Putamen (tissue), 1 donor: ENCODE results near the gene HEXA.

Source experiments
- DNase-seq: peaks from one replicate; pipeline ENCODE4 v3.0.0-alpha.2; 2016; ENCODE audit warnings: low spot score

The HEXA gene

DNA sequence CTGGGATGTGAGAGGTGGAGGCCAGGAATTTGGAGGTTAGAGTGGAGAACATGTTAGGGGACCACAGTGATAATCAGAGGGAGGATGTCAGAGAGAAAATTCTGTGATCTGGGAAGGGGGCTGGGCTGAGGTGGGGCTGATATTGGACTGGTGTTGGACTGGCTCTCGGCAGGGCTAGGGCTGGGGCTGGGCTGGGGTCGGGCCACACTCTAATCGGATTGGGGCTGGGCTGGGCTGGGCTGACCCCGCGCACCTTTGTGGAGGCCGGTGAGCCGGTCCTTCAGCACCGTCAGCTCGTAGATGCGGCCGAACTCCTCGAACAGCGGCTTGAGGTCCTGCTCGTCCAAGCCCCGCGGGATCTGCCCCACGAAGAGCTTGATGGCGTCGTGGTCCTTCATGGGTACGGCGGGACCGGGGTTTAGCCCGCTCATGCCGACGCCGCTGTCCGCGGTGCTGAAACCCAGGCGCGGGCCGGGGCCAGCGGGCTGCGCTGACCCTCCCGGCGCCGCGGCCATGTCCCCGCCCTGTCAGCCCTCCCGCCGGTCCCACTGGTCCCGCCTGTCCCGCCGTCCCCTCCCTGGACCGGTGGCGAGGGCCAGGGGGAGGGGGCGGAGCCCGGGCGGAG is 56.3 kb downstream of the HEXA start:
- DNase-seq: peak; percentile 22

DNA sequence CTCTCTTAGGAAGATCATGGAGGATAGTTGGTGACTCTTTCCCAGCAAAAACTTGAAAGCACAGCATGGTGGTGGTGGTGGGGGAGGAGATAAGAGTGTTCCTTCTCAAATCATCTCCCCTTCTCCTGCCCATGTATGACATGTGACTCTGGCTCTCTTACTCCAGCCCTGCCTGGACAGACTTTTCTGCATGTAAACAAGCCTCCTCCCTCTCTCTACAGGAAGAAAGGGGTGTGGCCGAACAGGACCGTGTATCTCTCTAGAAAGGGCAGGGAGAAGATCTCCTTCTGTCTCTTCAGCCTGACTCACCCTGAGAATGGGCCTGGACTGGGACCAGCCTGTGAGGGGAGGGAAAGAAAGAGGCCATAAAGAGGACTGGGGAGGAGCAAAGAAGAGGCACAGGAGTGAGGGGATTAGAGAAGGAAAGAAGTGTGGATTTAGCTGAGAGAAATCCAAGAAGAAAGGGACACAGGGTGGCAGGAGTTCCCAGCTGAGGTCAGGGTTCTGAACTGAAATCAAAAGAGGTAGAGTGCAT is 57.3 kb downstream of the HEXA start:
- DNase-seq: no peak

DNA sequence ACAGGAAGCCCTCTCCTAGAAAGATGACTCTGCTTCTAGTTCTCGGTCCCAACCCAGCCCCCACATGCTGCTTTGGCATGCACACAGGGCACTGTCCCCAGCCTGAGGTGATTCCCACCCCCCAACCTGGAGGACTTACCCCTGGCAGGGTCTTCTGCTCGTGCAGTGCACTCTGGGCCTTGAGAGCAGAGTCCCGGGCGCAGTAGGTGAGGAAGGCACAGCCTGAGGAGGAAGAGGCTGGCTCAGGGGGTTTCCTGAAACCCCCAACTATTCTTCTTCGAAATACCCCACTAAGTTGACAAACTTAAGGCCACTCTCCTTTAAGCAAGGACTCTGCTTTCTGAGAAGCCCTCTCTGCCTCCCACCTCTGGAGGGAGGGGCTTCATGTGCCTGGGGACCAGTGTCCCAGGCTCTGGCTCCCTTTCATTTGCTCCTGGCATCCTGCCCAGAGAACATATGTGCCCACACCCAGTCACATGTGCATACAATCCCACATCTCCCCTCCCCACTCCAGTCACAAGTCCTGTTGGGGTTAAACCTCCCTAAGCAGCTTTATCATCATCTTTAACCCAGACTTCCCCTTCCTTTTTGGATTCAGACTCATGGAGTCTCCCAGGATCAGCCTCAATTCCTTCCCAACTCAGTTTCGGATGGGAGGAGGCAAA is 60.0 kb downstream of the HEXA start:
- DNase-seq: no peak

DNA sequence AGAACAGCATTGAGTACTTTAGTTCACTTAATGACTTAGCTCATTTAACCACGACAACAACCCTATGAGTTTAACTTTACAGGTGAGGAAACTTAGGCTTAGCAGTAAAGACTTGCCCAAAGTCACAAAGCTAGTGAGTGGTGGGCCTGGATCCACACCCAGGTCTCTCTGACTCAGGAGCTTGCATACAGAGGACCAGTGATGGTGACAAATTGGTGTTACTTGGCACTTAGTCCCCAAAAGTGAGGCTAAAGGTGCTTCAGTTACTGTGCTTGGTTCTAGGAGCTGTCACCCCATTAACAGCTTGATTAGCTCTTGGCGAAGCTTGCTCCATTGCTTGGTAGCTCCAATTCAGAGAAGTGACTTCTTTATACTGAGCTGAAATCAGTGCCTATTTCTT is 61.9 kb downstream of the HEXA start:
- DNase-seq: no peak

GRCh38 chr15:72313448-72313840 is 62.4 kb downstream of the HEXA start:
- peak; percentile 77 for DNase-seq

- DNase-seq: peak; percentile 45
Measured at GRCh38 chr15:72312605-72313447, 63.0 kb downstream of the HEXA start.

DNA sequence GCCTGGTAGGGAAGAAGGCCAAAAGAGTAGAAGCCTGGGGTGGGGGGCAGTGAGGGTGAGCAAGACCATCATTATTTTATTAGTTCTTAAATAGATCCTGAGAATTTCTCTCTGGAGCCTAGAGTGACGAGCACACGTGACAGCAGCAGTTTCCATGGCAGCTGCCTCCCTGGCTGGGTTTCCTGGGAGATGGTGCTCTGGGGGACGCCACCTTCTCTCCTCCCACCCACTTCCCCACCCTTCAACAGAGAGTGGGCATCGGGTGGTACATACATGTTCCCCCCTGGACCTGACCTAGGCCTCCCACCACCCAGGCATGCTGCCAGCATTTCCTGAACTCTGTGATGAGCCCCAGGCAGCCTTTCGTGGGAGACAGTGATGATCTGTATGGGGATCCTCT is 68.8 kb downstream of the HEXA start:
- peak; percentile 57 for DNase-seq

- DNase-seq: peak; percentile 80
Measured at GRCh38 chr15:72306211-72306785, 69.5 kb downstream of the HEXA start.

GRCh38 chr15:72304596-72304995 is 71.2 kb downstream of the HEXA start:
- DNase-seq: no peak

DNA sequence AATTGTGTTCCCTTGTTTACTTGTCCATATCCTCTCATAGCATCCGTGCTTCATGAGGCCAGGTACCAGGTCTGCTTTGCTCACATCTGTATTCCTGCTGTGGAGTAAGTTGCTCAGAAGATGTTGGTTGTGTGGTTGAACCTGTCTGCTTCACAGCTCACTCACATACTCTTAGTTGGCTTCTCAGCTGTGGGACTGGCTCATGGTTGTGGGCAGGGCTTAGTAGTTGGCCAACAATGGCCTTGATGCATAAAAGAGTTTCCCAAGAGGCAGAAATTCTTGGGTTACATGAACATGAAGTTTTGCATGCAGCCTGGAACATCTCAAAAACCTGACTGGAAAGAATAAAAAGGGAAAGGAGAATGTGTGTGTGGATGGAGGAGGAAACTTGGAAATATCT is 72.9 kb downstream of the HEXA start:
- DNase-seq: no peak
